ENCODE measurements around the gene PM20D2. TPM values are rescaled to one million over a fixed set of nuclear protein-coding genes. Genes with fewer than 3 reads are reported as not detected.

The PM20D2 gene
- total RNA-seq, 1 donor from 2014 or later, result 18.3 TPM

GRCh38 chr6:89132057-89132456 is 13.8 kb upstream of the PM20D2 start:
- peaks cover 5% of the 10 kb centered on the region for H3K27me3 Mint-ChIP-seq
- intact Hi-C loops (cut with micrococcal nuclease), result no loop called here
- H3K27ac Mint-ChIP-seq, result no peak overlapping the region
- no peak for DNase-seq
- no peaks in the 10 kb centered on the region for H3K4me1 Mint-ChIP-seq
- H3K4me3 Mint-ChIP-seq, result no peak overlapping the region
- no peaks in the 10 kb centered on the region for H3K36me3 Mint-ChIP-seq (ENCODE audit: low read depth)
- peaks cover 4% of the 10 kb centered on the region for H3K9me3 Mint-ChIP-seq

GRCh38 chr6:89133981-89134380 is 11.9 kb upstream of the PM20D2 start:
- H3K27ac Mint-ChIP-seq, result no peak overlapping the region
- intact Hi-C loops (cut with micrococcal nuclease), result no loop called here
- no peaks in the 10 kb centered on the region for H3K4me1 Mint-ChIP-seq
- no peaks in the 10 kb centered on the region for H3K9me3 Mint-ChIP-seq
- peaks cover 2% of the 10 kb centered on the region for H3K27me3 Mint-ChIP-seq
- no peak for DNase-seq
- no peak overlapping the region for H3K4me3 Mint-ChIP-seq
- no peaks in the 10 kb centered on the region for H3K36me3 Mint-ChIP-seq (ENCODE audit: low read depth)

- no peak overlapping the region for H3K4me3 Mint-ChIP-seq
- no peak overlapping the region for H3K27ac Mint-ChIP-seq
- no peaks in the 10 kb centered on the region for H3K36me3 Mint-ChIP-seq (ENCODE audit: low read depth)
- no peak for DNase-seq
- H3K4me1 Mint-ChIP-seq, result no peaks in the 10 kb centered on the region
- H3K27me3 Mint-ChIP-seq, result peaks cover 2% of the 10 kb centered on the region
- intact Hi-C loops (cut with micrococcal nuclease), result no loop called here
- no peaks in the 10 kb centered on the region for H3K9me3 Mint-ChIP-seq
These were observed 11.1 kb upstream of the PM20D2 start for GRCh38 chr6:89134723-89135122.

GRCh38 chr6:89138173-89138572 is 7.7 kb upstream of the PM20D2 start:
- Mint-ChIP-seq H3K9me3 (no peaks in the 10 kb centered on the region), H3K4me3 (no peak overlapping the region), H3K27ac (no peak overlapping the region), H3K4me1 (no peaks in the 10 kb centered on the region), H3K36me3 (ENCODE audit: low read depth) (no peaks in the 10 kb centered on the region), H3K27me3 (peaks cover 2% of the 10 kb centered on the region)
- DNase-seq, result no peak
- intact Hi-C loops (cut with micrococcal nuclease), result no loop called here

GRCh38 chr6:89139509-89140346 is 6.1 kb upstream of the PM20D2 start:
- H3K4me3 Mint-ChIP-seq, result no peak overlapping the region
- H3K4me1 Mint-ChIP-seq, result peaks cover 5% of the 10 kb centered on the region
- DNase-seq, result no peak
- no peaks in the 10 kb centered on the region for H3K36me3 Mint-ChIP-seq (ENCODE audit: low read depth)
- peaks cover 11% of the 10 kb centered on the region for H3K27me3 Mint-ChIP-seq
- no peaks in the 10 kb centered on the region for H3K9me3 Mint-ChIP-seq
- H3K27ac Mint-ChIP-seq, result no peak overlapping the region
- intact Hi-C loops (cut with micrococcal nuclease), result no loop called here

GRCh38 chr6:89140347-89141156 is 5.3 kb upstream of the PM20D2 start:
- Mint-ChIP-seq H3K27me3 (peaks cover 12% of the 10 kb centered on the region), H3K4me3 (no peak overlapping the region), H3K27ac (no peak overlapping the region), H3K36me3 (ENCODE audit: low read depth) (no peaks in the 10 kb centered on the region), H3K9me3 (no peaks in the 10 kb centered on the region), H3K4me1 (peaks cover 8% of the 10 kb centered on the region)
- no peak for DNase-seq
- intact Hi-C loops (cut with micrococcal nuclease), result no loop called here

- no peak for DNase-seq
- Mint-ChIP-seq H3K4me3 (no peak overlapping the region), H3K4me1 (peaks cover 24% of the 10 kb centered on the region), H3K36me3 (ENCODE audit: low read depth) (peaks cover 11% of the 10 kb centered on the region), H3K27me3 (peaks cover 12% of the 10 kb centered on the region), H3K27ac (no peak overlapping the region), H3K9me3 (no peaks in the 10 kb centered on the region)
- intact Hi-C loops (cut with micrococcal nuclease), result no loop called here
These were observed 1.4 kb upstream of the PM20D2 start for GRCh38 chr6:89144354-89144906.

GRCh38 chr6:89145091-89145955 is 532 bp upstream of the PM20D2 start:
- peaks cover 17% of the 10 kb centered on the region for H3K36me3 Mint-ChIP-seq (ENCODE audit: low read depth)
- peaks cover 26% of the 10 kb centered on the region for H3K4me1 Mint-ChIP-seq
- peak overlapping the region; percentile 91 for H3K4me3 Mint-ChIP-seq
- H3K27me3 Mint-ChIP-seq, result peaks cover 12% of the 10 kb centered on the region
- DNase-seq, result no peak
- H3K9me3 Mint-ChIP-seq, result no peaks in the 10 kb centered on the region
- intact Hi-C loops (cut with micrococcal nuclease), result loop anchor here (1.0 kb wide), 1 partner anchor 182 kb away; the partner anchor contains the start of gene RNGTT
- peak overlapping the region; percentile 98 for H3K27ac Mint-ChIP-seq

GRCh38 chr6:89146718-89147700 is 1.2 kb downstream of the PM20D2 start:
- Mint-ChIP-seq H3K9me3 (no peaks in the 10 kb centered on the region), H3K4me1 (peaks cover 26% of the 10 kb centered on the region), H3K27me3 (peaks cover 12% of the 10 kb centered on the region), H3K27ac (peak overlapping the region; percentile 79), H3K4me3 (peak overlapping the region; percentile 78), H3K36me3 (ENCODE audit: low read depth) (peaks cover 21% of the 10 kb centered on the region)
- DNase-seq, result no peak
- intact Hi-C loops (cut with micrococcal nuclease), result loop anchor here (1.0 to 2.0 kb wide), 3 partner anchors 67 to 206 kb away; partner anchors contain the start of genes PNRC1 and UBE2J1

- peak overlapping the region; percentile 64 for H3K4me3 Mint-ChIP-seq
These were observed 2.3 kb downstream of the PM20D2 start for GRCh38 chr6:89148016-89148750.

GRCh38 chr6:89154131-89154530 is 8.3 kb downstream of the PM20D2 start:
- no peak overlapping the region for H3K27ac Mint-ChIP-seq
- intact Hi-C loops (cut with micrococcal nuclease), result no loop called here
- no peak overlapping the region for H3K4me3 Mint-ChIP-seq
- H3K4me1 Mint-ChIP-seq, result peaks cover 4% of the 10 kb centered on the region
- no peaks in the 10 kb centered on the region for H3K27me3 Mint-ChIP-seq
- no peak for DNase-seq
- peaks cover 36% of the 10 kb centered on the region for H3K36me3 Mint-ChIP-seq (ENCODE audit: low read depth)
- no peaks in the 10 kb centered on the region for H3K9me3 Mint-ChIP-seq

More at GRCh38 chr6:89148016-89148750, 2.3 kb downstream of the PM20D2 start:
- peaks cover 26% of the 10 kb centered on the region for H3K4me1 Mint-ChIP-seq
- H3K36me3 Mint-ChIP-seq (ENCODE audit: low read depth), result peaks cover 23% of the 10 kb centered on the region
- no peaks in the 10 kb centered on the region for H3K9me3 Mint-ChIP-seq
- intact Hi-C loops (cut with micrococcal nuclease), result no loop called here
- peak overlapping the region; percentile 8 for H3K27ac Mint-ChIP-seq
- no peak for DNase-seq
- H3K27me3 Mint-ChIP-seq, result peaks cover 12% of the 10 kb centered on the region
